GM23338 (cell line): ENCODE data around the gene TMPRSS9.
A peak's percentile ranks its signal among the peaks of the same experiment; 100 is the strongest.

ENCODE experiments used
- CREB1 ChIP-seq: fragments of 250-450 bp; sonication (Bioruptor Pico); IDR thresholded peaks from 2 replicates; pipeline ENCODE4 v1.5.0; 2020; ENCODE audit warnings: low read depth, mild to moderate bottlenecking, moderate library complexity
- CTCF ChIP-seq, 2 experiments: fragments of 200-600 bp in 1 of 2; sonication (generic) in 1 of 2; conservative IDR thresholded peaks; 2 replicates each; pipeline versions ENCODE4 v1.5.1 to v1.6.1; 2016 to 2017; ENCODE audit warnings: antibody characterized with exemption in 2 of 2, low read depth in 2 of 2, mild to moderate bottlenecking in 2 of 2, moderate library complexity in 1 of 2
- ETS1 ChIP-seq: IDR thresholded peaks from 2 replicates; pipeline ENCODE4 v1.6.1; 2016; ENCODE audit warnings: antibody characterized with exemption
- EZH2 ChIP-seq: fragments of 200-600 bp; sonication (generic); IDR thresholded peaks from one replicate; pipeline ENCODE4 v1.8.0; 2017; ENCODE audit warnings: antibody characterized with exemption, mild to moderate bottlenecking, low read depth; ENCODE audit not compliant: unreplicated experiment
- EZH2phosphoT487 ChIP-seq: fragments of 200-600 bp; sonication (generic); IDR thresholded peaks from one replicate; pipeline ENCODE4 v1.8.1; 2018; ENCODE audit warnings: antibody characterized with exemption; ENCODE audit not compliant: unreplicated experiment
- NANOG ChIP-seq: IDR thresholded peaks from 2 replicates; pipeline ENCODE4 v1.6.1; 2016; ENCODE audit warnings: antibody characterized with exemption, borderline replicate concordance
- POLR2AphosphoS5 ChIP-seq: IDR thresholded peaks from 2 replicates; pipeline ENCODE4 v1.6.1; 2016; ENCODE audit warnings: antibody characterized with exemption, low read depth
- REST ChIP-seq: IDR thresholded peaks from one replicate; pipeline ENCODE4 v1.6.1; 2018; ENCODE audit warnings: antibody characterized with exemption; ENCODE audit not compliant: unreplicated experiment
- ZNF114 ChIP-seq: fragments of 250-450 bp; sonication (Bioruptor Pico); IDR thresholded peaks from 2 replicates; pipeline ENCODE4 v1.5.0; 2020; ENCODE audit warnings: mild to moderate bottlenecking, moderate library complexity

GRCh38 chr19:2461751-2462634 is 101.9 kb downstream of the TMPRSS9 start:
- TF ChIP-seq CTCF (conservative IDR thresholded peaks at IDR 0.05; ENCODE audit: low read depth in 2 of 2), result no peak
- TF ChIP-seq EZH2, result no peak
- peak; percentile 38; the same call in 1 of the 2 replicates for TF ChIP-seq POLR2AphosphoS5
- no peak for TF ChIP-seq CREB1 (CRISPR knock-in tag)
- no peak for TF ChIP-seq REST
- no peak for TF ChIP-seq ZNF114 (CRISPR knock-in tag)
- no peak for TF ChIP-seq EZH2phosphoT487
- TF ChIP-seq NANOG, result no peak
- TF ChIP-seq ETS1, result peak; percentile 60; the same call in 1 of the 2 replicates
